Measurements from ENCODE around the gene DTWD1. TPM values are rescaled to one million over a fixed set of nuclear protein-coding genes. Genes with fewer than 3 reads are reported as not detected.

The DTWD1 gene
- total and polyA plus RNA-seq, 2 of the 13 experiments (the other 11 are each of a cell fraction or from before 2014, with no cell fraction given), result 12.7 to 18.3 TPM

GRCh38 chr15:49605588-49605987 lies 15.3 kb upstream of the DTWD1 start:
- H2AFZ ChIP-seq (ENCODE audit: low read length), result no peak overlapping the region
- H3K9me3 ChIP-seq (ENCODE audit: low read length), result no peaks in the 10 kb centered on the region
- ChIA-PET POLR2A (interaction anchor here (1.0 kb wide), 1 partner anchor 13 kb away, joined by 3 read pairs; no protein-coding TSS in a partner anchor), CTCF (ENCODE audit: low intra/inter-chr PET ratio, low total read pairs) (no interaction called here)
- DNase-seq (ENCODE audit: low spot score), result no peak
- H3K27me3 ChIP-seq (ENCODE audit: control insufficient read depth in 1 of 2, insufficient read depth in 2 of 2, low read length in 2 of 2), result no peaks in the 10 kb centered on the region
- no peak overlapping the region for H3K27ac ChIP-seq (ENCODE audit: extremely low read length, insufficient read depth, low read length)
- no peak for FAIRE-seq
- no peaks in the 10 kb centered on the region for H3K79me2 ChIP-seq (ENCODE audit: insufficient read depth, low read length)
- no peak overlapping the region for H3K4me2 ChIP-seq (ENCODE audit: low read depth, low read length)
- H3K36me3 ChIP-seq (replicated peaks in 1 of 2; ENCODE audit: control insufficient read depth in 1 of 2, insufficient read depth in 2 of 2, low read length in 2 of 2), result no peaks in the 10 kb centered on the region
- TF ChIP-seq EZH2 (conservative IDR thresholded peaks at IDR 0.05; ENCODE audit: low read depth, low read length) (no peak), JUN (CRISPR knock-in tag; IDR thresholded peaks at IDR 0.05) (no peak), ZKSCAN5 (CRISPR knock-in tag; IDR thresholded peaks at IDR 0.05) (no peak), THAP11 (CRISPR knock-in tag; IDR thresholded peaks at IDR 0.05) (no peak), U2AF2 (IDR thresholded peaks at IDR 0.05; ENCODE audit: low read depth, low read length) (no peak), SNAPC2 (CRISPR knock-in tag; IDR thresholded peaks at IDR 0.05) (no peak), MXD4 (CRISPR knock-in tag; IDR thresholded peaks at IDR 0.05) (no peak), ISX (CRISPR knock-in tag; conservative IDR thresholded peaks at IDR 0.05) (no peak), ZNF20 (CRISPR knock-in tag; IDR thresholded peaks at IDR 0.05) (no peak), ZMAT3 (CRISPR knock-in tag; conservative IDR thresholded peaks at IDR 0.05) (no peak), NCOA1 (CRISPR knock-in tag; IDR thresholded peaks at IDR 0.05) (no peak), ZNF563 (CRISPR knock-in tag; IDR thresholded peaks at IDR 0.05) (no peak), TAF15 (IDR thresholded peaks at IDR 0.05; ENCODE audit: low read depth, low read length, poor library complexity, severe bottlenecking) (no peak), PRPF4 (IDR thresholded peaks at IDR 0.05; ENCODE audit: low read depth, low read length, poor library complexity, severe bottlenecking) (no peak), TRIM24 (CRISPR knock-in tag; IDR thresholded peaks at IDR 0.05) (no peak), GMEB1 (CRISPR knock-in tag; IDR thresholded peaks at IDR 0.05; ENCODE audit: borderline replicate concordance) (no peak), ZFP36 (IDR thresholded peaks at IDR 0.05; ENCODE audit: borderline replicate concordance, low read depth, low read length, partially characterized antibody) (no peak), E2F5 (CRISPR knock-in tag; conservative IDR thresholded peaks at IDR 0.05) (no peak), TBX3 (IDR thresholded peaks at IDR 0.05; ENCODE audit: borderline replicate concordance) (no peak)
- TF ChIP-seq, protein P1, sequence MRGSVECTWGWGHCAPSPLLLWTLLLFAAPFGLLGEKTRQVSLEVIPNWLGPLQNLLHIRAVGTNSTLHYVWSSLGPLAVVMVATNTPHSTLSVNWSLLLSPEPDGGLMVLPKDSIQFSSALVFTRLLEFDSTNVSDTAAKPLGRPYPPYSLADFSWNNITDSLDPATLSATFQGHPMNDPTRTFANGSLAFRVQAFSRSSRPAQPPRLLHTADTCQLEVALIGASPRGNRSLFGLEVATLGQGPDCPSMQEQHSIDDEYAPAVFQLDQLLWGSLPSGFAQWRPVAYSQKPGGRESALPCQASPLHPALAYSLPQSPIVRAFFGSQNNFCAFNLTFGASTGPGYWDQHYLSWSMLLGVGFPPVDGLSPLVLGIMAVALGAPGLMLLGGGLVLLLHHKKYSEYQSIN (CRISPR knock-in tag; IDR thresholded peaks at IDR 0.05; ENCODE audit: borderline replicate concordance), result no peak
- H3K4me1 ChIP-seq (ENCODE audit: insufficient read depth, low read length), result no peaks in the 10 kb centered on the region
- ATAC-seq, result no peak
- WGBS (ENCODE audit: low lambda C conversion rate), result 79% methylated on average over 2 of the region's 2 CpGs
- BruUV-seq (replicated peaks), result no TSS peak
- H4K20me1 ChIP-seq (ENCODE audit: insufficient read depth, low read length), result no peaks in the 10 kb centered on the region
- intact Hi-C loops (cut with micrococcal nuclease; ENCODE audit: unreplicated experiment), result no loop called here
- no peak overlapping the region for H3K9ac ChIP-seq (ENCODE audit: insufficient read depth, low read depth, low read length)
- no peak overlapping the region for H3K4me3 ChIP-seq (replicated peaks in 1 of 3; ENCODE audit: insufficient read depth in 1 of 3, low read depth in 2 of 3, low read length in 3 of 3)
- in situ Hi-C loops (cut with HindIII; ENCODE audit: extremely low pct_ligation_motif_present, low pct_unique_long_range_greater_than_20kb), result no loop called here

All from HepG2 (cell line).